Caco-2 (cell line): ENCODE results near the gene UBE2A. TPM values are rescaled to one million over a fixed set of nuclear protein-coding genes. Genes with fewer than 3 reads are reported as not detected.
A peak's percentile ranks its signal among the peaks of the same experiment; 100 is the strongest.

ENCODE experiments used
- BruUV-seq: library from RNA; stranded (reverse); fragments of 400-500 nt; replicated peaks from 2 replicates; lab custom pipeline; 2021; lab: Mats Ljungman, UMichigan
- CTCF ChIA-PET: fragments of 300-600 bp; sonication (Branson Sonifier 250); formaldehyde crosslinking; loops from one replicate; lab custom pipeline; 2022; ENCODE audit warnings: antibody characterized with exemption; lab: Charles Lee
- POLR2A ChIA-PET: fragments of 300-600 bp; sonication (Branson Sonifier 250); formaldehyde crosslinking; loops from one replicate; lab custom pipeline; 2022; ENCODE audit warnings: antibody characterized with exemption; lab: Charles Lee
- DNase-seq, 2 experiments: peaks; one replicate each; pipeline versions ENCODE4 v3.0.0 to v3.0.0-alpha.2; 2020 to 2022
- H3K27me3 ChIP-seq: replicated peaks from 2 replicates; pipeline ENCODE4 v1.6.0; 2011; ENCODE audit warnings: low read length; ENCODE audit not compliant: control insufficient read depth, insufficient read depth
- H3K36me3 ChIP-seq: 2 replicates; pipeline ENCODE4 v1.5.1; 2011; ENCODE audit warnings: low read length; ENCODE audit not compliant: control insufficient read depth, insufficient read depth
- H3K4me1 ChIP-seq: fragments of 250-450 bp; sonication (Bioruptor Pico); 2 replicates; pipeline ENCODE4 v1.5.1; 2020; ENCODE audit warnings: mild to moderate bottlenecking
- H3K4me3 ChIP-seq: 2 replicates; pipeline ENCODE4 v1.5.1; 2011; ENCODE audit warnings: low read depth, mild to moderate bottlenecking, control low read depth, low read length
- H3K9me3 ChIP-seq: fragments of 250-450 bp; sonication (Bioruptor Pico); 2 replicates; pipeline ENCODE4 v1.5.1; 2020; ENCODE audit warnings: mild to moderate bottlenecking, moderate library complexity
- H3K27ac Mint-ChIP-seq: one replicate; pipeline ENCODE4 v1.8.0; 2022; ENCODE audit warnings: mixed read lengths; ENCODE audit not compliant: unreplicated experiment
- H3K27me3 Mint-ChIP-seq: one replicate; pipeline ENCODE4 v1.8.0; 2022; ENCODE audit warnings: mixed read lengths; ENCODE audit not compliant: insufficient read depth, unreplicated experiment
- H3K36me3 Mint-ChIP-seq: one replicate; pipeline ENCODE4 v1.8.0; 2022; ENCODE audit warnings: mild to moderate bottlenecking, mixed read lengths; ENCODE audit not compliant: insufficient read depth, unreplicated experiment
- H3K4me1 Mint-ChIP-seq: one replicate; pipeline ENCODE4 v1.8.0; 2022; ENCODE audit warnings: low read depth, mixed read lengths; ENCODE audit not compliant: unreplicated experiment
- H3K4me3 Mint-ChIP-seq: one replicate; pipeline ENCODE4 v1.8.0; 2022; ENCODE audit warnings: mild to moderate bottlenecking, moderate library complexity, mixed read lengths; ENCODE audit not compliant: unreplicated experiment
- H3K9me3 Mint-ChIP-seq: one replicate; pipeline ENCODE4 v1.8.0; 2022; ENCODE audit warnings: mixed read lengths; ENCODE audit not compliant: unreplicated experiment
- CTCF ChIP-seq, 2 experiments: fragments of 200-600 bp in 1 of 2; IDR thresholded peaks; 1 replicate in 1 of 2; 2 replicates in 1 of 2; pipeline versions ENCODE4 v1.5.1 to v1.8.0; 2011 to 2022; ENCODE audit warnings: antibody characterized with exemption in 1 of 2, control low read depth in 1 of 2, inconsistent platforms in 1 of 2, low read depth in 1 of 2, low read length in 1 of 2, mild to moderate bottlenecking in 1 of 2, moderate library complexity in 1 of 2; ENCODE audit not compliant: insufficient read depth in 1 of 2, severe bottlenecking in 1 of 2, unreplicated experiment in 1 of 2
- intact Hi-C: fragments of 100-400 bp; cut with micrococcal nuclease; formaldehyde crosslinking; loops from one replicate; pipeline ENCODE4 v1.10.0; 2022; ENCODE audit not compliant: unreplicated experiment
- total RNA-seq: library from RNA; stranded (reverse); gene quantifications from 2 replicates; pipeline ENCODE4 v1.2.3, GENCODE V29; 2022

UBE2A gene
- total RNA-seq, 1 experiment from 2014 or later = 52.9 TPM

DNA sequence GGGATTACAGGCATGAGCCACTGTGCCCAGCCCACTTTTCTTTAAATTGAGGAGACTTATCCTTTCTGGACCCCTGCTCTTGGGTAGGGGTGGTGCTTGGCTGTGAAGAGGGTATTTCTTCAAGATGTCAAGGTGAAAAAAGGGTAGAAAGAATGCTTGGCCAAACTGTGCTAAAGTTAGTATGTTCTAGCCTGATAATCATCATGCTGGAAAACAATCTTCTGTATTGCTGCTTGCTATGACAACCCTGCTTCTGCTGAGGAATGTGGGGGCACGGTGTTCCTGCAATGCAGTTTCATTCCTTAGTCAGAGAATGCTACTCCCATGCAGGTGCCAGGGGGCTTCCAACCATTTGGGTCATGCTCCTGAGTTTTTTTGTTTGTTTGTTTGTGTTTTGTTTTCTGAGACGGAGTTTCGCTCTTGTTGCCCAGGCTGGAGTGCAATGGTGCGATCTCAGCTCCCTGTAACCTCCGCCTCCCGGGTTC is 4.0 kb upstream of the UBE2A start:
- Mint-ChIP-seq H3K27me3 (no peaks in the 10 kb centered on the region), H3K4me1 (peaks cover 11% of the 10 kb centered on the region), H3K4me3 (no peak overlapping the region), H3K27ac (no peak overlapping the region), H3K9me3 (no peaks in the 10 kb centered on the region), H3K36me3 (peaks cover 13% of the 10 kb centered on the region)
- BruUV-seq = no TSS peak
- DNase-seq = no peak
- H3K9me3 ChIP-seq = no peaks in the 10 kb centered on the region
- intact Hi-C loops = no loop called here
- POLR2A ChIA-PET = no interaction called here
- CTCF ChIA-PET = no interaction called here
- no peaks in the 10 kb centered on the region for H3K4me1 ChIP-seq
- TF ChIP-seq CTCF (IDR thresholded peaks at IDR 0.05; ENCODE audit: insufficient read depth in 1 of 2, low read depth in 1 of 2, low read length in 1 of 2, severe bottlenecking in 1 of 2, unreplicated experiment in 1 of 2) = no peak
- no peak overlapping the region for H3K4me3 ChIP-seq
- no peaks in the 10 kb centered on the region for H3K27me3 ChIP-seq
- H3K36me3 ChIP-seq = no peaks in the 10 kb centered on the region

DNA sequence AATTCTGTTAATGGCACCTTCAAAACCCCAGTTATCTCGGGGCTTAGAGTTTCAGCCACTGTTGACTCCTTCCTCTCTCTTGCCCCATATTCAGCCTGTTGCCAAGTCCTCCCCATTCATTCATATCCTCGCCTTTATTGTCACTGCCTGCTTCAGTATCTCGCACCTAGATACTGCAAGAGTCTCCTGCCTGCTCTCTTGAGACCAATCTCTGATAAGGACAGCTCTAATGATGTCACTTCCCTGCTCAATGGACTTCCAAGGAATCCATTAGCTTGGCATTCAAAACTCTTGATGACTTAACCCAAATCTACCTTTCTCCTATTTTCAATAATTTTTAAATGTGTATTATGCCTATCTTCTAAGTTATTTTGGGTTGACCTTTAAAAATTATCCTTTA is 1.1 kb upstream of the UBE2A start:
- intact Hi-C loops = no loop called here
- POLR2A ChIA-PET = interaction anchor here (1.2 kb wide), 1 partner anchor 218 kb away, joined by 6 read pairs; the partner anchor contains the start of gene RPL39
- no peaks in the 10 kb centered on the region for H3K27me3 Mint-ChIP-seq
- no peak for DNase-seq
- no peaks in the 10 kb centered on the region for H3K27me3 ChIP-seq
- H3K9me3 Mint-ChIP-seq = no peaks in the 10 kb centered on the region
- peaks cover 13% of the 10 kb centered on the region for H3K36me3 Mint-ChIP-seq
- H3K4me3 ChIP-seq = peak overlapping the region; percentile 79
- TF ChIP-seq CTCF (IDR thresholded peaks at IDR 0.05; ENCODE audit: insufficient read depth in 1 of 2, low read depth in 1 of 2, low read length in 1 of 2, severe bottlenecking in 1 of 2, unreplicated experiment in 1 of 2) = no peak
- CTCF ChIA-PET = no interaction called here
- peaks cover 11% of the 10 kb centered on the region for H3K4me1 Mint-ChIP-seq
- H3K36me3 ChIP-seq = no peaks in the 10 kb centered on the region
- no peaks in the 10 kb centered on the region for H3K9me3 ChIP-seq
- H3K4me1 ChIP-seq = 0 out of 2 replicates have a peak, but pooled peaks cover 3% of the 10 kb centered on the region
- H3K27ac Mint-ChIP-seq = peak overlapping the region; percentile 97
- peak overlapping the region; percentile 98 for H3K4me3 Mint-ChIP-seq
- TSS peak; percentile 57 for BruUV-seq

DNA sequence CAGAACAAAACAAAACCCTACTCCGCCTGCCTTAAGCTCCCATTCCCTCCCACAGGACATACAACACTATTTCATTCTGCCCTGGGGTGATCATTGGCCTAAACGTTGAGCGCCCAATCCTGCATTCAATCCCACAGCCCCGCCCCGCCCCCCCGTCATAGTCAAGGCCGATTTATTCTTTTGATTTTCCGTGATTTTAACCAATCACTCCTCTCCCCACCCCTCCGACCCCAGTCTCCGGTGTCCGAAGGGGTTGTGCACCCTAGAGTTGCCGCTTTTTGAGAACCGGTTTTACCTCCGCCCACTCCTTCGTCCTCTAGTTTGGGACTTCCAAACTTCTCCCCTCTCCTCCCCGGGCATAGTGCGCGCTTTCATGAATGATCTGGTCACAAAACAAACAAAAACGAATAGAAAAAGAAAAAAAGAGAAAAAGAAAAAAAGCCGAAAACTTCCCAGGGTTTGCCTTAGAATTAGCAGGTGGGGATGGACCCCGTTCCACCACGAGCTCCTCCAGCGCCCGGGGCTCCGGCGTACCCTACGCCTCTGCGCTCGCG is 446 bp upstream of the UBE2A start:
- no peaks in the 10 kb centered on the region for H3K9me3 ChIP-seq
- peak in 1 of 2 experiments; percentile 36 for DNase-seq
- ChIA-PET POLR2A (interaction anchor here (0.5 to 1.4 kb wide), 4 partner anchors 9 to 217 kb away, joined by 3 to 7 read pairs (median 4); partner anchors contain the start of genes RPL39 and STEEP1), CTCF (interaction anchor here (0.5 to 1.3 kb wide), 4 partner anchors 10 to 154 kb away, joined by 3 to 7 read pairs (median 4); no protein-coding TSS in a partner anchor)
- no peak for TF ChIP-seq CTCF (IDR thresholded peaks at IDR 0.05; ENCODE audit: insufficient read depth in 1 of 2, low read depth in 1 of 2, low read length in 1 of 2, severe bottlenecking in 1 of 2, unreplicated experiment in 1 of 2)
- H3K4me1 Mint-ChIP-seq = peaks cover 11% of the 10 kb centered on the region
- H3K9me3 Mint-ChIP-seq = no peaks in the 10 kb centered on the region
- peak overlapping the region; percentile 79 for H3K4me3 ChIP-seq
- no peaks in the 10 kb centered on the region for H3K27me3 ChIP-seq
- no peaks in the 10 kb centered on the region for H3K36me3 ChIP-seq
- peak overlapping the region; percentile 97 for H3K27ac Mint-ChIP-seq
- H3K4me3 Mint-ChIP-seq = peak overlapping the region; percentile 98
- no TSS peak for BruUV-seq
- H3K27me3 Mint-ChIP-seq = no peaks in the 10 kb centered on the region
- H3K4me1 ChIP-seq = 0 out of 2 replicates have a peak, but pooled peaks cover 3% of the 10 kb centered on the region
- peaks cover 13% of the 10 kb centered on the region for H3K36me3 Mint-ChIP-seq
- intact Hi-C loops = loop anchor here (1.0 to 2.0 kb wide), 2 partner anchors 9 to 57 kb away; partner anchors contain the start of gene STEEP1
